ENCODE data around the gene ZNF79.

Gene ZNF79

DNA sequence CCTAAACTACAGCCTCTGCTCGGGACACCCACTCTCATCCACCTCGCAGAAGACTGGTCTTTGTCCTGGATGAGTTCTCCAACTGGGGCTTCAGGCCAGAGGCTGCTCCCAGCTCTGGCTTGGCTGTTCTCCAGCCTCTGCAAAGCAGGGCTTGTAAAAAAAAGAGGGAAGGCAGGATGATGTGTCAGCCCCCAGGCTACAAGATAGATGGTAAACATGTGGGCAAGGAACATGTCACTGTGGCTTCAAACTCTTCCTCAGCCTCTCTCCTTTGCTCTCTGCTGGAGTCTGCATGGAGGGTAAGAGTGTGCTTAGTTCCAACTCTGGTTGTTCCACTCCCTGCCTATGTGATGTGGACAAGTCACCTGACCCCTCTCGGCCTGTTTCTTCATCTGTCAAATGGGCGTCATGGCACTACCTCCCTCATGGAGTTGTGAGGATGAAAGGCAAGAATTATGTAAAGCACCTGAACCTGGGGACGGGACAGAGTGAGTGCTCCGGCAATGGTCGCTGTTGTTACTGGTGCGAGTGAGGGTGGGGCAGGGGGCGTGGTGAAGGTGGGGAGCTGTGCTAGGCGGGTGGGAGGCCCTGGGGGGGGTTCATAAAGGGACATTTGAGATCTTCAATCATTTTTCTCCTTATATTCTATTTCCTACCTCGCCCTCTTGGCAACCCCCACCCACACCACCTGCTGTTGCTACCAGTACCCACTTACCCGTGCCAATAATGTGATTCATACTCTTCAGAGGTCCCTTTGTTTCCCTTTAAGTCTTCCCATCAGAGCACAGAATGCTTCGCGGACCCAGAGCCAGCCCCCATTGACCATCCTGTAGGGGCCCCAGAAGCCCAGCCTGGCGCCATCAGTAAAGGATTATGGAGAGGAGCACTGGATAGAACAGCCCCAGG, 6.8 kb upstream of the ZNF79 start:
- Histone ChIP-seq H4K20me1 (ENCODE audit: low read depth, low read length) (no peaks in the 10 kb centered on the region), H3K36me3 (ENCODE audit: low read length) (no peaks in the 10 kb centered on the region), H3K27me3 (ENCODE audit: low read length) (no peaks in the 10 kb centered on the region), H3K27ac (ENCODE audit: low read depth, low read length) (no peak overlapping the region), H3K9me3 (ENCODE audit: insufficient read depth, low read length) (no peaks in the 10 kb centered on the region), H2AFZ (ENCODE audit: low read depth, low read length, severe bottlenecking) (no peak overlapping the region), H3K4me2 (ENCODE audit: low read depth, low read length, poor library complexity, severe bottlenecking) (no peak overlapping the region), H3F3A (ENCODE audit: insufficient read depth) (no peaks in the 10 kb centered on the region), H3K9ac (ENCODE audit: low read length) (no peak overlapping the region), H3K4me3 (ENCODE audit: insufficient read depth, low read length, poor library complexity, severe bottlenecking) (no peak overlapping the region), H3K9me2 (replicated peaks; ENCODE audit: insufficient read depth, low read length) (no peaks in the 10 kb centered on the region), H3K79me2 (ENCODE audit: insufficient read depth, low read length) (peaks cover under 1% of the 10 kb centered on the region)
- no peak for TF ChIP-seq EZH2phosphoT487 (conservative IDR thresholded peaks at IDR 0.05; ENCODE audit: low read length)
- TF ChIP-seq, protein P1, sequence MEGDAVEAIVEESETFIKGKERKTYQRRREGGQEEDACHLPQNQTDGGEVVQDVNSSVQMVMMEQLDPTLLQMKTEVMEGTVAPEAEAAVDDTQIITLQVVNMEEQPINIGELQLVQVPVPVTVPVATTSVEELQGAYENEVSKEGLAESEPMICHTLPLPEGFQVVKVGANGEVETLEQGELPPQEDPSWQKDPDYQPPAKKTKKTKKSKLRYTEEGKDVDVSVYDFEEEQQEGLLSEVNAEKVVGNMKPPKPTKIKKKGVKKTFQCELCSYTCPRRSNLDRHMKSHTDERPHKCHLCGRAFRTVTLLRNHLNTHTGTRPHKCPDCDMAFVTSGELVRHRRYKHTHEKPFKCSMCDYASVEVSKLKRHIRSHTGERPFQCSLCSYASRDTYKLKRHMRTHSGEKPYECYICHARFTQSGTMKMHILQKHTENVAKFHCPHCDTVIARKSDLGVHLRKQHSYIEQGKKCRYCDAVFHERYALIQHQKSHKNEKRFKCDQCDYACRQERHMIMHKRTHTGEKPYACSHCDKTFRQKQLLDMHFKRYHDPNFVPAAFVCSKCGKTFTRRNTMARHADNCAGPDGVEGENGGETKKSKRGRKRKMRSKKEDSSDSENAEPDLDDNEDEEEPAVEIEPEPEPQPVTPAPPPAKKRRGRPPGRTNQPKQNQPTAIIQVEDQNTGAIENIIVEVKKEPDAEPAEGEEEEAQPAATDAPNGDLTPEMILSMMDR (IDR thresholded peaks at IDR 0.05; ENCODE audit: insufficient read depth, low read length, poor library complexity, severe bottlenecking), result no peak

DNA sequence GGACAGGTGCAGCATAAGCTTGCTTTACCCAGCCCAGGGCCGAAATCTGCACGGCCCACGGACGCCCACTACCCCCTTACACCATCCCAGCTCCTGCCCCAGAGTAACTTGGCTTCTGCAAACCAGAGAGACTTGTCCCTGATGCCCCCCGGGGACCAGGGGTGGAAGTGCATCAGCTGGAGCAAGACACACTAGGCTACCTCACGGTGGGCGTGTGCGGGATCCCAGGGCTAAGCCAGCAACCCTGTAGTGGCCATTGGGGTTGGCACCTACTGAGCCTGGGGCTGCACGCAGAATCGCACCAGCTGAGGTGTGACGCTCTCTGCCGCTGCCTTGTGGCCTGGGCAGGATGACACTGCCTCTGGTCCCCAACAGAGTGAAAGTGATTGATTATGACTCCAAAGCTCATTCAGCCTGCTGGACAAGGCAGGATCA, 6.1 kb upstream of the ZNF79 start:
- Histone ChIP-seq H3K9me2 (replicated peaks; ENCODE audit: insufficient read depth, low read length) (no peaks in the 10 kb centered on the region), H3K27me3 (ENCODE audit: low read length) (no peaks in the 10 kb centered on the region), H3K27ac (ENCODE audit: low read depth, low read length) (no peak overlapping the region), H3K36me3 (ENCODE audit: low read length) (no peaks in the 10 kb centered on the region), H4K20me1 (ENCODE audit: low read depth, low read length) (no peaks in the 10 kb centered on the region), H3K79me2 (ENCODE audit: insufficient read depth, low read length) (peaks cover 7% of the 10 kb centered on the region), H3F3A (ENCODE audit: insufficient read depth) (no peaks in the 10 kb centered on the region), H2AFZ (ENCODE audit: low read depth, low read length, severe bottlenecking) (no peak overlapping the region), H3K9ac (ENCODE audit: low read length) (no peak overlapping the region), H3K4me3 (ENCODE audit: insufficient read depth, low read length, poor library complexity, severe bottlenecking) (no peak overlapping the region), H3K9me3 (ENCODE audit: insufficient read depth, low read length) (no peaks in the 10 kb centered on the region), H3K4me2 (ENCODE audit: low read depth, low read length, poor library complexity, severe bottlenecking) (no peak overlapping the region)
- TF ChIP-seq, protein P1 (IDR thresholded peaks at IDR 0.05; ENCODE audit: insufficient read depth, low read length, poor library complexity, severe bottlenecking), result no peak
- TF ChIP-seq EZH2phosphoT487 (conservative IDR thresholded peaks at IDR 0.05; ENCODE audit: low read length), result no peak

DNA sequence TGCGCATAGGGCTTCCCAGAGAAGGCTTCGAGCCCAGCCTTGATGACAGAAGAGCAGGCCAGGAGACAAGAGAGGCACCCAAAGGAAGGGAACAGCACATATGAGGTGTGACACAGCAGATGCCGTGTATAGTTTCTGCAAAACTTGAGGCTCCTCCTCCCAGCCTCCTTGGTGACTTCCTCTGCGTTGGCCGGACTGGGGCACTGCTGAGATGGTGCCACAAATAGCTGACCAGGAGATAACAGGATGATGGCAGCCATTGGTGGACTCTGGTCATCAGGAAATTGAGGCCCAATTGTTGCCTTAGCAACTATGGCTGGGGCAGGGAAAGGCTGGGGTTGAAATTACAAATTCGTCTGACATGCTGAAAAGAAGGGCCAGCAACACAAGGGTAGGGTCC, 4.8 kb upstream of the ZNF79 start:
- Histone ChIP-seq H4K20me1 (ENCODE audit: low read depth, low read length) (no peaks in the 10 kb centered on the region), H3K4me3 (ENCODE audit: insufficient read depth, low read length, poor library complexity, severe bottlenecking) (no peak overlapping the region), H3K4me2 (ENCODE audit: low read depth, low read length, poor library complexity, severe bottlenecking) (no peak overlapping the region), H3K9me2 (replicated peaks; ENCODE audit: insufficient read depth, low read length) (no peaks in the 10 kb centered on the region), H3K9me3 (ENCODE audit: insufficient read depth, low read length) (no peaks in the 10 kb centered on the region), H3K27me3 (ENCODE audit: low read length) (no peaks in the 10 kb centered on the region), H3F3A (ENCODE audit: insufficient read depth) (no peaks in the 10 kb centered on the region), H3K79me2 (ENCODE audit: insufficient read depth, low read length) (peaks cover 15% of the 10 kb centered on the region), H2AFZ (ENCODE audit: low read depth, low read length, severe bottlenecking) (no peak overlapping the region), H3K9ac (ENCODE audit: low read length) (no peak overlapping the region), H3K27ac (ENCODE audit: low read depth, low read length) (no peak overlapping the region), H3K36me3 (ENCODE audit: low read length) (no peaks in the 10 kb centered on the region)
- TF ChIP-seq, protein P1 (IDR thresholded peaks at IDR 0.05; ENCODE audit: insufficient read depth, low read length, poor library complexity, severe bottlenecking), result no peak
- no peak for TF ChIP-seq EZH2phosphoT487 (conservative IDR thresholded peaks at IDR 0.05; ENCODE audit: low read length)
